GM21390 (cell line): ENCODE data around the gene SPATA1.
"Not testable (repeated sequence)": the region's sequence is repeated elsewhere in the genome, so short reads cannot be mapped to it uniquely, and the experiment has no call there.

Experiments
- ATAC-seq: cut with Tn5 transposase; IDR thresholded peaks from one replicate; pipeline ENCODE4 v1.9.1; 2021; ENCODE audit not compliant: unreplicated experiment

The SPATA1 gene

DNA sequence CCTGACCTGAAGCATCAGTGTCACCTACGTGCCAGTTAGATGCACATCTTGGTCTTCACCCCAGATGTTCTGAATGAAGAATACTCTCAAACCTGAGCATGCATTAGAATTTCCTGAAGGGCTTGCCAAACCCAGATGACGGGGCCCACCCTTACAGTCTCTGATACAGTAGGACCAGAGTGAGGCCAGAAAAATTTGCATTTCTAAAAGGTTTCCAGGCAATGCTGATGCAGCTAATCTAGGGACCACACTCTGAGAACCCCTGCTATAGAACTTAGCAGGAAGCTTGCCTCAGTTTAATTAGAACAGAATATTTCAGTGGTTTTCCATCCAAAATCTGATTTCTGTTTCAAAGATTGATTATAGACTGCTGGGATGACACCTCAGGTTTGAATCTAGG is 77.9 kb downstream of the SPATA1 start:
- ATAC-seq: no peak

DNA sequence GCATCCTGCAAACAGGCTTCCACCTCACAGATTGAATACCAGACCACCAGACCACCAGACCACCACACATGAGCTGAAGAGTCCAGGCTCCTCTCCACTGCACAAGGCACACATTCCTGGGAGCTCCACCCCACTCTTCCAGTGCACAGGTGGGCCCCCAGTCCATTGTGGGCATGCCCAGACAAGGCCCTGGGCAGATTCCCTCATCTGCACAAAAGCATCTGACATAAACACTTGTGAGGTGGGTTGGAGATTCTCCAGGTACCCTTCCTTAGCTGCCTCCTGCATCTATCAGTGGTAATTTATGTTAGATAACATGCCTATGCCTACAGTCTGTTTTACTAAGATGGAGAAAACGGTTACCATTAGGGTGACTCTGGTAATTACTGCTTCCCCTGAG is 79.6 kb downstream of the SPATA1 start:
- no peak for ATAC-seq

DNA sequence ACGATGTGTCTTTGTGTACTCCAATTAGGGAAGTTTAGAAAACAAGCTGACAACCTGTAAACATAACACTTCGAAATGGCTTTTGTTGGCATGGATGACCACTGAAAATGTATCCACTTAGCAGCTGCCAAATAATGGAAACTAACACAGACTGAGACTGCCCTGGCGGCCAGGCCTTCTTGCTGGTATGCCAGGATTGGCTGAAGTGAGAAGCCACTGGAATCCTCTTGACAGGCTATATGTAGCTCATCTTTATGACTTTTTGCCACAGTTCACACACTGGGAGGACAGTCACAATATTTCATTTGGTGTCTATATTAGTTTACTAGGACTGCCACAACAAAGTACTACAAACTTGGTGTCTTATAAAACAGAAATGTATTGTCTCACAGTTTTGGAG is 80.9 kb downstream of the SPATA1 start:
- ATAC-seq: no peak

- ATAC-seq: not testable (repeated sequence)
These were observed 88.8 kb downstream of the SPATA1 start for GRCh38 chr1:84594959-84595358.

- ATAC-seq: no peak
These were observed 90.8 kb downstream of the SPATA1 start for GRCh38 chr1:84597011-84597410.

- ATAC-seq: peak; percentile 2
These were observed 92.2 kb downstream of the SPATA1 start for GRCh38 chr1:84598418-84598817.

- ATAC-seq: peak; percentile 74
These were observed 92.9 kb downstream of the SPATA1 start for GRCh38 chr1:84598846-84599741.

DNA sequence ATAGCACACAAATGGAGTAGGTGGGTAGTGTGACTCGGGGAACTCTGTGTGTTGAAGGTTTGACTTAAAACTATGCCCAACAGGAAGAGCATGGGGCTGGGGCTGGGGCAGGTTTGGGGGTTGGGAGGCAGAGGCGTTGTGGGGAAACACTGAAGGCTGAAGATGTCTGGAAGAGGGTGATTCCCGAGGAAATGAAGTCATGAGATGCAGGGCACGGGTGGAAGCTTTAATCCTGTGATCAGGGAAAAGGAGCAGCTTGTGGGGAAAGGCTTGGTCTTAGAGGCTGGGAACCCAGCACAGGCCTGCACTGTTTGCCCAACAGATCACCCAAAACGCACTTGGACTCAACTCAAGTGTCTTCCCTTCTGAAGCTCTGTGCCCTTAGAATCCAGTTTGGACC is 94.6 kb downstream of the SPATA1 start:
- ATAC-seq: no peak

DNA sequence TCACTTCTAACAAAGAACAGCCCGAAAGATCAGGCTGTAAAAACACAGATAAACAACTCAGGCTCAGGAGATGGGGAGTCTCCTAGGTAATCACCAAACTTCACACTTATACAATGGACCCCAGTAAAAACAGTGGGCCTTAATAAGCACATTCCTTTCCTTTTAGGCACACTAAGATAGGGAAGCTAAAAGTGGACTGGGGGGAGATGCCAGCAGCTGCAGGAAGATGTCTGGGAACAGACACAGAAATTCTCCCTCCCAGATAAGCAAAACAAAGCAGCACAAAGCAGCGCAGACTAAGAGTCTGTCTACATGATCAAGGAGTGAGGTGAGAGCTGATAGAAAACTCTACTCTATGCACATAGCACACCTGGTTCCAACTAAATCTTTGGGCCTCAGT is 97.0 kb downstream of the SPATA1 start:
- no peak for ATAC-seq

- no peak for ATAC-seq
These were observed 98.0 kb downstream of the SPATA1 start for GRCh38 chr1:84603941-84604830.

- no peak for ATAC-seq
These were observed 99.0 kb downstream of the SPATA1 start for GRCh38 chr1:84605157-84605556.

DNA sequence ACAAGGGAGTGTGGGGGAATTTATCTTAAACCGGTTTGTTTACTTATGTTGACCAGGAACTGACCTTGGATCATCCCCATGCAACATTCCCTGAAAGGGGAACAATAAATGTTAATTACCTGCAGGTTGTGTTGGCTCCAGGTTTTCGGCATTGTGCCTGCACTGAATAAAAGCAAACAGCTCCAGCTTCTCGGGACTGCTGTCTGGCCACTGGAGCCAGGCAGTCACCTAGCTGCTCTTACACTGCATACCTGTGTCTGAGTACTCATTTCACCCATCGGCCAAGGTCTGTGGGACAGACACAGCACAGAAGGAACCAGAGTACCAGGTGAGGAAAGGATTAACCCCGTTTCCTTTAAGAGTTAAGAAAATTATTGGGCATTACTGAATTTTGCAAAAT is 100.8 kb downstream of the SPATA1 start:
- ATAC-seq: no peak

- no peak for ATAC-seq
These were observed 104.9 kb downstream of the SPATA1 start for GRCh38 chr1:84611091-84611490.

DNA sequence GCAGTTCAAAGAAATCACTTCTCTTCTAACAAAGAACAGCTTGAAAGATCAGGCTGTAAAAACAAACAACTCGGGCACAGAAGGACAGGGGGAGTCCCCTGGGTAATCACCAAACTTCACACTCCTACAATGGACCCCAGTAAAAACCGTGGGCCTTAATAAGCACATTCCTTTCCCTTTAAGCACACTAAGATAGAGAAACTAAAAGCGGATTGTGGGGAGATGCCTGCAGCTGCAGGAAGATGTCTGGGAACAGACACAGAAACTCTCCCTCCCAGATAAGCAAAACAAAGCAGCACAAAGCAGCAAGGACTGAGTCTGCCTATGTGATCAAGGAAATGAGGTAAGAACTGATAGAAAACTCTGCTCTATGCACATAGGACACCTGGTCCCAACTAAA is 105.6 kb downstream of the SPATA1 start:
- ATAC-seq: no peak

DNA sequence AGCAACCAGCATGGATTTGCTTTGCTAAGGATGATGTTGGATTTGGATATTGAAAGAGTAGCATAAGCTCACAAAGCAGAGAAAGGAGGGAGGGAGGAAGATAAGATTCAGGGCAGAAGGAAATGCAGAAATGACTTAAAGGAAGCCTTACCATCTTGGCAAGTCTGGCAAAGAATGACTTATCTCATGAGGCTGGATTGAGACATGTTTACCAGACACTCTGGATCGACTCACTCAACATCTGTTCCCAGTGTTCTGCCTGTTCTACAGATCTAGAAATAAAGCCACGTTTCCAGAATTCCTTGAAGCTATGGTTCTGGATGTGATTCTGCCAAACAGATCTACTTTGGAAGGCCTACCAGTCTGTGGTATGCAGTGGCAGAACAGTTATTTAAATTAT is 106.8 kb downstream of the SPATA1 start:
- no peak for ATAC-seq

- no peak for ATAC-seq
These were observed 107.7 kb downstream of the SPATA1 start for GRCh38 chr1:84613887-84614286.

- no peak for ATAC-seq
These were observed 109.6 kb downstream of the SPATA1 start for GRCh38 chr1:84615790-84616189.
